OCI-LY3 (cell line): ENCODE results near the gene MTUS2.

Experiments
- CTCF ChIP-seq: fragments of 200-600, 300-600 bp; sonication (generic); IDR thresholded peaks from 2 replicates; pipeline ENCODE4 v1.5.1; 2014; ENCODE audit warnings: antibody characterized with exemption, low read length, low read depth
- EZH2phosphoT487 ChIP-seq: fragments of 200-600 bp; shearing (Covaris generic); IDR thresholded peaks from 2 replicates; pipeline ENCODE4 v1.6.1; 2018; ENCODE audit warnings: antibody characterized with exemption, mixed run types, low read depth

GRCh38 chr13:29170436-29171082 lies 350.4 kb downstream of the MTUS2 start:
- TF ChIP-seq CTCF (no peak), EZH2phosphoT487 (no peak)
